GM18951 (cell line): ENCODE results near the gene TERB2.

Source experiments
- POLR2A ChIP-seq: IDR thresholded peaks from 4 replicates; pipeline ENCODE4 v1.6.1; 2011; ENCODE audit warnings: mild to moderate bottlenecking; ENCODE audit not compliant: insufficient read length, insufficient read depth; ENCODE audit errors: extremely low read depth
- in situ Hi-C: fragments of 300-500 bp; cut with MboI; formaldehyde crosslinking; loops from one replicate; pipeline ENCODE4 v1.12.0; 2022; ENCODE audit warnings: low sequenced_read_pairs, mixed read lengths, inconsistent platforms; ENCODE audit not compliant: unreplicated experiment

TERB2 gene

GRCh38 chr15:45026651-45027190, 70.2 kb downstream of the TERB2 start:
- in situ Hi-C loops = no loop called here
- TF ChIP-seq POLR2A = no peak

GRCh38 chr15:45027220-45027619, 70.7 kb downstream of the TERB2 start:
- in situ Hi-C loops = no loop called here
- TF ChIP-seq POLR2A = no peak
